Measurements from ENCODE around the gene PPAT.

DNA sequence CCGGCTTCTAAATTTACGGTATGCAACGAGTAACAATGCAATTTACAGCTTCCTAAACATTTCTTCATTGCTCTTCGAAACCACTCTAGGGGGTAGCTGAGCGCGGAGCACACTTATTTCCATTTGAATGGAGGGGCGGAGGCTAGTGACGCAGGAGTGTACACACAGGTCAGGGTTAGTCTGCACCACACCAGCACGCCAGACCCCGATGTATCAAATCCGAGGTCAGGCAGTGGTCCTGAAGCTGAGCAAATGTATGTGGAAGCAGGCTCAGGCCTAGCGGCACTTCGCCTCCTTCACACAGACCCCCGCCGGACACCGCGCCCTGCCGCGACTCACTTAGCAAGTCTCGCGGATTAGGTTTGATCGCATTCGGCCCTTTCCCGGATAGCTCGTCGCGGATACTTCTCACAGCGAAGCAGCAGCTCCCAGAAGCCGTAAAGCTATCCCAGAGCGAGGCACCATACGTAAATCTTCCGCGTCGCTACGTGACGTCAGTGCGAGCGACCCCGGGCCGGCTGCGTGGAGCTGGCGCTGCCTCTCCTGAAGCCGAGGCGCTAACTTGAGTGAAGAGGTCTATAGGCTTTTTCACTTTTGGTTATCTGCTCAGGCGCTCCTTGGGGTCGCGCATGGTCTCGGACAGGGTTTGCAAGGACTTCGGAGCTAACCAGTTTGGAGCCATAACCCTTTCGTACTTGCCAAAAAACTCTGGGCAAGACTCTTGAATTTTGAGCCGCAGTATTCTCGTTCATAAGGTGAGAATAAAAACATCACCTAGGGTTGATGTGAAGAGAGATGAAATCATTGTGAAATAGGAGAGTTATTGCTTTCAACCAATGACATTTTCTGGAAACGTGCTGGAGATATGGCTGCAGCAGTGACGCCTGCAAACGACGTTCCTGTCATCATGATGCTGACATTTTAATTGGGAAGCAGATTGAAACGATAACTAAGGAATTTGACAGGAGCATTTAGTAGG lies 48.1 kb downstream of the PPAT start, which contains the start of gene AASDH:
- TF ChIP-seq POLR2AphosphoS5 (IDR thresholded peaks at IDR 0.05; ENCODE audit: borderline replicate concordance, low read depth, low read length) (peak; percentile 98), EZH2 (IDR thresholded peaks at IDR 0.05) (no peak)

Data from SK-N-MC (cell line).